Right lobe of liver (tissue), 4 donors: ENCODE data around the gene PSMC4.

Experiments
- POLR2A ChIP-seq: fragments of 450-650 bp; IDR thresholded peaks from one replicate; pipeline ENCODE4 v1.6.1; 2017; ENCODE audit warnings: antibody characterized with exemption, mild to moderate bottlenecking
- TF ChIP-seq, protein P1 (sequence below), 4 donors: fragments of 200-600 bp in 3 of 4; fragments of 450-650 bp in 1 of 4; IDR thresholded peaks; one replicate each; pipeline versions ENCODE4 v1.5.1 to v1.8.0; 2016 to 2022; ENCODE audit warnings: antibody characterized with exemption in 4 of 4, mild to moderate bottlenecking in 2 of 4
- donor health status: DM: no; HTN: no; CAD: no.
- donor health status: DM: no; HTN: no; CAD: no.
- donor health status: DM: no; HTN: yes; CAD: no.

DNA sequence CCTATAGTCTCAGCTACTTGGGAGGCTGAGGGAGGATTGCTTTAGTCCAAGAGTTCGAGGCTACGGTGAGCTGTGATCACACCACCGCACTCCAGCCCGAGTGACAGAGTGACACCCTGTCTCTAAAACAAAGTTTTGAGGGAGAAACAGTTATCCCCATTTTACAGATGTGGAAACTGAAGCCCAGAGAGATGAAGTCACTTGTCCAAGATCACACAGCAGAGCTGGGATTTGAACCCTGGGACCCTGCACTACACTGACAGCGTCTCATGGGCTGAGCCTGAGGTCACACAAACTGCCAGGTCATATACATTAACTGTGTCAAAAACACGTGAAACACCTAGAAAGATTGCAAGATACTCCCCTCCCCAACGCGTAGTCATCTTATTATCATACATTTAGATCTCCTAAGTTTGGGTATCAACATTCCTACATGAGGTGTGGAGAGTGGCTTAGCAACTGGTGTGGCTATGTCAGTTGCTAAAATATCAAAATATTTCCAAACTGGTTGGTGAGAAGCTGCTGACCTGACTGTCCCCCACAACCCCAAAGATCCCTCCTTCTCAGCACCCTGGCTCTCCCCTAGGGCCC lies 44.7 kb upstream of the PSMC4 start:
- TF ChIP-seq, protein P1, sequence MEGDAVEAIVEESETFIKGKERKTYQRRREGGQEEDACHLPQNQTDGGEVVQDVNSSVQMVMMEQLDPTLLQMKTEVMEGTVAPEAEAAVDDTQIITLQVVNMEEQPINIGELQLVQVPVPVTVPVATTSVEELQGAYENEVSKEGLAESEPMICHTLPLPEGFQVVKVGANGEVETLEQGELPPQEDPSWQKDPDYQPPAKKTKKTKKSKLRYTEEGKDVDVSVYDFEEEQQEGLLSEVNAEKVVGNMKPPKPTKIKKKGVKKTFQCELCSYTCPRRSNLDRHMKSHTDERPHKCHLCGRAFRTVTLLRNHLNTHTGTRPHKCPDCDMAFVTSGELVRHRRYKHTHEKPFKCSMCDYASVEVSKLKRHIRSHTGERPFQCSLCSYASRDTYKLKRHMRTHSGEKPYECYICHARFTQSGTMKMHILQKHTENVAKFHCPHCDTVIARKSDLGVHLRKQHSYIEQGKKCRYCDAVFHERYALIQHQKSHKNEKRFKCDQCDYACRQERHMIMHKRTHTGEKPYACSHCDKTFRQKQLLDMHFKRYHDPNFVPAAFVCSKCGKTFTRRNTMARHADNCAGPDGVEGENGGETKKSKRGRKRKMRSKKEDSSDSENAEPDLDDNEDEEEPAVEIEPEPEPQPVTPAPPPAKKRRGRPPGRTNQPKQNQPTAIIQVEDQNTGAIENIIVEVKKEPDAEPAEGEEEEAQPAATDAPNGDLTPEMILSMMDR (IDR thresholded peaks at IDR 0.05), result no peak
- no peak for TF ChIP-seq POLR2A
